ENCODE results near the gene RD3L.

The RD3L gene

DNA sequence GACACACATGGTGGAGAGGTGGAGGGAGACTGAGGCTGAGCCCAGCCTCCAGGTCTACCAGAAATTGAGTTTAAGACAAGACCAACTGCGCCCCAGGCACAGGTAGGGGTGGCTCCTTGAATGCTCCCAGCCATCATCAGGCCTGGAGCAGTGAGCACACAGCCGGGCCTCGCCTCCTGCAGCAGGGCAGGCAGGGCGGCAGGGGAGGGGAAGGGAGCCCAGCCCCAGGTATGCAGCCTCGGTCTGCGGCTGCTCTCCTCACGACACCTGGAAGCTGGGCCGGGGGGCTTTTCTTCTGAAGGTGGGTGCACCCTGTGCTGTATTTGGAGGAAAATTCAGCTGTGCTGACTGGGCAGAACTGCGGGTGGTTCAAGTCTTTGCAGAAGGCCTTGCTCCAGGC is 43.6 kb downstream of the RD3L start:
- no peak for ATAC-seq
- TF ChIP-seq ZFP3 (CRISPR knock-in tag; IDR thresholded peaks at IDR 0.05) (no peak), ISL1 (CRISPR knock-in tag; IDR thresholded peaks at IDR 0.05) (no peak), ARNTL (CRISPR knock-in tag; IDR thresholded peaks at IDR 0.05; ENCODE audit: borderline replicate concordance, low read depth) (no peak), ZNF8 (CRISPR knock-in tag; IDR thresholded peaks at IDR 0.05) (no peak)
- TF ChIP-seq, protein P1, sequence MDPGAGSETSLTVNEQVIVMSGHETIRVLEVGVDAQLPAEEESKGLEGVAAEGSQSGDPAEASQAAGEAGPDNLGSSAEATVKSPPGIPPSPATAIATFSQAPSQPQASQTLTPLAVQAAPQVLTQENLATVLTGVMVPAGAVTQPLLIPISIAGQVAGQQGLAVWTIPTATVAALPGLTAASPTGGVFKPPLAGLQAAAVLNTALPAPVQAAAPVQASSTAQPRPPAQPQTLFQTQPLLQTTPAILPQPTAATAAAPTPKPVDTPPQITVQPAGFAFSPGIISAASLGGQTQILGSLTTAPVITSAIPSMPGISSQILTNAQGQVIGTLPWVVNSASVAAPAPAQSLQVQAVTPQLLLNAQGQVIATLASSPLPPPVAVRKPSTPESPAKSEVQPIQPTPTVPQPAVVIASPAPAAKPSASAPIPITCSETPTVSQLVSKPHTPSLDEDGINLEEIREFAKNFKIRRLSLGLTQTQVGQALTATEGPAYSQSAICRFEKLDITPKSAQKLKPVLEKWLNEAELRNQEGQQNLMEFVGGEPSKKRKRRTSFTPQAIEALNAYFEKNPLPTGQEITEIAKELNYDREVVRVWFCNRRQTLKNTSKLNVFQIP (CRISPR knock-in tag; IDR thresholded peaks at IDR 0.05; ENCODE audit: borderline replicate concordance, low read depth), result no peak

DNA sequence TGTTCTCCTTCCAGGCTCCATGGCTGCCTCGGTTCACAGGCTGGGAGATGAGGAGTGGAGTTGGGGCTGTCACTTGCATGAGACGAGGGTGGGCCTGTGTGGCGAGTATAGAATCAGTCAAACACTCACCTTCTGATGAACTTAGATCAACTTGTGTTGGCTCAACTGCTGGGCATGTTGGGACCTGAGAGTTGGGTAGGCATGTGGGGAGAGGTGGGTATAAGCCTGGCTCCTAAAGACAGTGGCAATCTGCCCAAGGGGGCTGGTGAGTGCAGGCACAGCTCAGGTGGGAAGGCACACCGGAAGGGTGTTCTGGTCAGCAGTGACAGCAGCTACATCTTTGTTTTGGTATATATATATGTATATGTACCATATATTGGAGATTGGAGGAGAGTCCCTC is 44.1 kb downstream of the RD3L start:
- TF ChIP-seq ZNF70 (CRISPR knock-in tag; IDR thresholded peaks at IDR 0.05), result no peak
- TF ChIP-seq, protein P1 (CRISPR knock-in tag; IDR thresholded peaks at IDR 0.05; ENCODE audit: borderline replicate concordance, low read depth), result no peak
- no peak for TF ChIP-seq TCF4 (CRISPR knock-in tag; IDR thresholded peaks at IDR 0.05; ENCODE audit: borderline replicate concordance)
- TF ChIP-seq CSDC2 (CRISPR knock-in tag; IDR thresholded peaks at IDR 0.05), result no peak
- TF ChIP-seq RARB (CRISPR knock-in tag; IDR thresholded peaks at IDR 0.05), result no peak
- TF ChIP-seq BACH2 (CRISPR knock-in tag; IDR thresholded peaks at IDR 0.05; ENCODE audit: borderline replicate concordance), result no peak
- no peak for TF ChIP-seq ZC3H10 (CRISPR knock-in tag; IDR thresholded peaks at IDR 0.05)
- ATAC-seq, result no peak

DNA sequence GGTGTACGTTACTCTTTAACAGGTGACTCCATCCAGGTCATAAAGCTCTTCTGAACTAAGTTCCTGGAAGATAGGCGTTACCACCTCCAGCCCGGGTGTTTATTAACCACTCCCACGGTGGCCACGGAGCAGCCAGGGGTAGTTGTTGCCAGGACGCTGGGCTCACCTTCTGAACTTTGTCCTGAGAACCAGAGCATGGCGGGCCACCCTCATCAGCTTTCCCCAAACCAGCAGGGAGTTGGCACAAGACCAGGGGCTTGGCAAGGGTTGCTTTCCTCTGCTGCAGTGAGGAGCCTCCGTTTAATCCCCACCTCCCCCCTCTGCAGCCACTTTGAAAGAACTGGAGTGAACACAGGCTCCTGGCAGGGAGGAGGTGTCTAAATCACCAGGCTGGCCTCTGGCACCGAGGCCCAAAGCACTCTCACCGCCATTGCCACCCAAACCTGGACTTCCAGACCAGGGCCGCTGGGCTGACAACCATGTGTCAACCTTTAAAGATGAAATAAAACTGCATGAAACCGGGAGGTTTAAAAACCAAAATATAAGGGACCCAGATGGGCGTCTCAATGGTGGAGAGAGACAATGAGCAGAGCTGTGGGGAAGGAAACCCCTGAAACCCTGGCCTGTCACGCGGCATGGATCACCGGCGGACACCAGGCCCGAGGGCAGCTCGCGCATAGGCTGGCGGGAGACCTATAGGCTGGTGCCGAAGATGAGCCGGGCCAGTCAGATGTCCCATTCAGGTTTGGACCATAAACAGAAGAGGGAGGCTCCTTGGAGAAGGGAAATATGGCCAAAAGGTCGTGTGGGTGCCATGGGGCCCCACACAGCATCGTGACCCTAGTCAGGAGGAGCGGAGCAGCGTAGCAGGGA is 45.0 kb downstream of the RD3L start:
- TF ChIP-seq ISL1 (CRISPR knock-in tag; IDR thresholded peaks at IDR 0.05), result no peak
- TF ChIP-seq ZNF8 (CRISPR knock-in tag; IDR thresholded peaks at IDR 0.05), result no peak
- ATAC-seq, result no peak

DNA sequence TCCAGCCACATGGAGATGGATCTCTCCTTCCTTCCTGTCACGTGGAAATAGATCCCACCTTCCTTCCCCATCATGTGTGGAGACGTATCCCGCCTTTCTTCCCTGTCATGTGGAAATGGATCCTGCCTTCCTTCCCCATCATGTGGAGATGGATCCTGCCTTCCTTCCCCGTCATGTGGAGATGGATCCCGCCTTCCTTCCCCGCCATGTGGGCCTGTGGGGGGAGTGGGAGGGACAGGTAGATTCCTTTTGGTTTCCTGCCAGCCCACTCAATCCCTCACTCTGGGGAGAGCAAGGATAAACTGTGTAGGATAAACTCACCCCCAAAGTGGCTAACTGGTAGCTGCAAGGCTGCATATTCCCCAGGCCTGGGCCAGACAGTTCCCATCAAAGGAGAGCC is 45.8 kb downstream of the RD3L start:
- TF ChIP-seq BACH2 (CRISPR knock-in tag; IDR thresholded peaks at IDR 0.05; ENCODE audit: borderline replicate concordance), result no peak
- TF ChIP-seq, protein P2, sequence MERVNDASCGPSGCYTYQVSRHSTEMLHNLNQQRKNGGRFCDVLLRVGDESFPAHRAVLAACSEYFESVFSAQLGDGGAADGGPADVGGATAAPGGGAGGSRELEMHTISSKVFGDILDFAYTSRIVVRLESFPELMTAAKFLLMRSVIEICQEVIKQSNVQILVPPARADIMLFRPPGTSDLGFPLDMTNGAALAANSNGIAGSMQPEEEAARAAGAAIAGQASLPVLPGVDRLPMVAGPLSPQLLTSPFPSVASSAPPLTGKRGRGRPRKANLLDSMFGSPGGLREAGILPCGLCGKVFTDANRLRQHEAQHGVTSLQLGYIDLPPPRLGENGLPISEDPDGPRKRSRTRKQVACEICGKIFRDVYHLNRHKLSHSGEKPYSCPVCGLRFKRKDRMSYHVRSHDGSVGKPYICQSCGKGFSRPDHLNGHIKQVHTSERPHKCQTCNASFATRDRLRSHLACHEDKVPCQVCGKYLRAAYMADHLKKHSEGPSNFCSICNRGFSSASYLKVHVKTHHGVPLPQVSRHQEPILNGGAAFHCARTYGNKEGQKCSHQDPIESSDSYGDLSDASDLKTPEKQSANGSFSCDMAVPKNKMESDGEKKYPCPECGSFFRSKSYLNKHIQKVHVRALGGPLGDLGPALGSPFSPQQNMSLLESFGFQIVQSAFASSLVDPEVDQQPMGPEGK (CRISPR knock-in tag; IDR thresholded peaks at IDR 0.05; ENCODE audit: borderline replicate concordance), result no peak
- no peak for TF ChIP-seq ZNF8 (CRISPR knock-in tag; IDR thresholded peaks at IDR 0.05)
- TF ChIP-seq CSDC2 (CRISPR knock-in tag; IDR thresholded peaks at IDR 0.05), result no peak
- TF ChIP-seq SNAI2 (CRISPR knock-in tag; IDR thresholded peaks at IDR 0.05), result no peak
- no peak for TF ChIP-seq ESRRG (CRISPR knock-in tag; IDR thresholded peaks at IDR 0.05)
- no peak for TF ChIP-seq ISL1 (CRISPR knock-in tag; IDR thresholded peaks at IDR 0.05)
- TF ChIP-seq ZNF70 (CRISPR knock-in tag; IDR thresholded peaks at IDR 0.05), result no peak
- TF ChIP-seq ZC3H10 (CRISPR knock-in tag; IDR thresholded peaks at IDR 0.05), result no peak
- TF ChIP-seq GLIS3 (CRISPR knock-in tag; IDR thresholded peaks at IDR 0.05), result no peak
- TF ChIP-seq, protein P3, sequence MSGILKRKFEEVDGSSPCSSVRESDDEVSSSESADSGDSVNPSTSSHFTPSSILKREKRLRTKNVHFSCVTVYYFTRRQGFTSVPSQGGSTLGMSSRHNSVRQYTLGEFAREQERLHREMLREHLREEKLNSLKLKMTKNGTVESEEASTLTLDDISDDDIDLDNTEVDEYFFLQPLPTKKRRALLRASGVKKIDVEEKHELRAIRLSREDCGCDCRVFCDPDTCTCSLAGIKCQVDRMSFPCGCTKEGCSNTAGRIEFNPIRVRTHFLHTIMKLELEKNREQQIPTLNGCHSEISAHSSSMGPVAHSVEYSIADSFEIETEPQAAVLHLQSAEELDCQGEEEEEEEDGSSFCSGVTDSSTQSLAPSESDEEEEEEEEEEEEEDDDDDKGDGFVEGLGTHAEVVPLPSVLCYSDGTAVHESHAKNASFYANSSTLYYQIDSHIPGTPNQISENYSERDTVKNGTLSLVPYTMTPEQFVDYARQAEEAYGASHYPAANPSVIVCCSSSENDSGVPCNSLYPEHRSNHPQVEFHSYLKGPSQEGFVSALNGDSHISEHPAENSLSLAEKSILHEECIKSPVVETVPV (CRISPR knock-in tag; IDR thresholded peaks at IDR 0.05), result no peak
- no peak for TF ChIP-seq ZFP3 (CRISPR knock-in tag; IDR thresholded peaks at IDR 0.05)
- no peak for TF ChIP-seq OSR1 (CRISPR knock-in tag; IDR thresholded peaks at IDR 0.05)
- TF ChIP-seq, protein P4, sequence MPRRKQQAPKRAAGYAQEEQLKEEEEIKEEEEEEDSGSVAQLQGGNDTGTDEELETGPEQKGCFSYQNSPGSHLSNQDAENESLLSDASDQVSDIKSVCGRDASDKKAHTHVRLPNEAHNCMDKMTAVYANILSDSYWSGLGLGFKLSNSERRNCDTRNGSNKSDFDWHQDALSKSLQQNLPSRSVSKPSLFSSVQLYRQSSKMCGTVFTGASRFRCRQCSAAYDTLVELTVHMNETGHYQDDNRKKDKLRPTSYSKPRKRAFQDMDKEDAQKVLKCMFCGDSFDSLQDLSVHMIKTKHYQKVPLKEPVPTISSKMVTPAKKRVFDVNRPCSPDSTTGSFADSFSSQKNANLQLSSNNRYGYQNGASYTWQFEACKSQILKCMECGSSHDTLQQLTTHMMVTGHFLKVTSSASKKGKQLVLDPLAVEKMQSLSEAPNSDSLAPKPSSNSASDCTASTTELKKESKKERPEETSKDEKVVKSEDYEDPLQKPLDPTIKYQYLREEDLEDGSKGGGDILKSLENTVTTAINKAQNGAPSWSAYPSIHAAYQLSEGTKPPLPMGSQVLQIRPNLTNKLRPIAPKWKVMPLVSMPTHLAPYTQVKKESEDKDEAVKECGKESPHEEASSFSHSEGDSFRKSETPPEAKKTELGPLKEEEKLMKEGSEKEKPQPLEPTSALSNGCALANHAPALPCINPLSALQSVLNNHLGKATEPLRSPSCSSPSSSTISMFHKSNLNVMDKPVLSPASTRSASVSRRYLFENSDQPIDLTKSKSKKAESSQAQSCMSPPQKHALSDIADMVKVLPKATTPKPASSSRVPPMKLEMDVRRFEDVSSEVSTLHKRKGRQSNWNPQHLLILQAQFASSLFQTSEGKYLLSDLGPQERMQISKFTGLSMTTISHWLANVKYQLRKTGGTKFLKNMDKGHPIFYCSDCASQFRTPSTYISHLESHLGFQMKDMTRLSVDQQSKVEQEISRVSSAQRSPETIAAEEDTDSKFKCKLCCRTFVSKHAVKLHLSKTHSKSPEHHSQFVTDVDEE (CRISPR knock-in tag; IDR thresholded peaks at IDR 0.05), result no peak
- no peak for TF ChIP-seq ZFP30 (CRISPR knock-in tag; IDR thresholded peaks at IDR 0.05)
- TF ChIP-seq TCF4 (CRISPR knock-in tag; IDR thresholded peaks at IDR 0.05; ENCODE audit: borderline replicate concordance), result no peak
- TF ChIP-seq ZNF565 (CRISPR knock-in tag; conservative IDR thresholded peaks at IDR 0.05; ENCODE audit: low read depth), result no peak
- TF ChIP-seq, protein P5, sequence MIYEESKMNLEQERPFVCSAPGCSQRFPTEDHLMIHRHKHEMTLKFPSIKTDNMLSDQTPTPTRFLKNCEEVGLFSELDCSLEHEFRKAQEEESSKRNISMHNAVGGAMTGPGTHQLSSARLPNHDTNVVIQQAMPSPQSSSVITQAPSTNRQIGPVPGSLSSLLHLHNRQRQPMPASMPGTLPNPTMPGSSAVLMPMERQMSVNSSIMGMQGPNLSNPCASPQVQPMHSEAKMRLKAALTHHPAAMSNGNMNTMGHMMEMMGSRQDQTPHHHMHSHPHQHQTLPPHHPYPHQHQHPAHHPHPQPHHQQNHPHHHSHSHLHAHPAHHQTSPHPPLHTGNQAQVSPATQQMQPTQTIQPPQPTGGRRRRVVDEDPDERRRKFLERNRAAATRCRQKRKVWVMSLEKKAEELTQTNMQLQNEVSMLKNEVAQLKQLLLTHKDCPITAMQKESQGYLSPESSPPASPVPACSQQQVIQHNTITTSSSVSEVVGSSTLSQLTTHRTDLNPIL (CRISPR knock-in tag; IDR thresholded peaks at IDR 0.05; ENCODE audit: low read depth), result no peak
- no peak for TF ChIP-seq RARB (CRISPR knock-in tag; IDR thresholded peaks at IDR 0.05)
- TF ChIP-seq TOX (CRISPR knock-in tag; IDR thresholded peaks at IDR 0.05; ENCODE audit: borderline replicate concordance), result no peak
- no peak for ATAC-seq

Measured in SK-N-SH treated with all-trans-retinoic acid at 6 μM for 48 hours (cell line).